Activated naive CD8-positive, alpha-beta T cell treated with anti-CD3 and anti-CD28 coated beads for 36 hours (primary cell): ENCODE data around the gene LGALS4. TPM values are rescaled to one million over a fixed set of nuclear protein-coding genes. Genes with fewer than 3 reads are reported as not detected.
"Not testable (repeated sequence)": the region's sequence is repeated elsewhere in the genome, so short reads cannot be mapped to it uniquely, and the experiment has no call there.

ENCODE experiments used
- DNase-seq: peaks from one replicate; pipeline ENCODE4 v3.0.0; 2021
- H3K27ac Mint-ChIP-seq: one replicate; pipeline ENCODE4 v1.8.0; 2022; ENCODE audit warnings: mild to moderate bottlenecking, moderate library complexity, mixed read lengths
- H3K27me3 Mint-ChIP-seq: one replicate; pipeline ENCODE4 v1.8.0; 2022; ENCODE audit warnings: mild to moderate bottlenecking, mixed read lengths
- H3K36me3 Mint-ChIP-seq: one replicate; pipeline ENCODE4 v1.8.0; 2021; ENCODE audit warnings: mild to moderate bottlenecking, mixed read lengths
- H3K4me1 Mint-ChIP-seq: one replicate; pipeline ENCODE4 v1.8.0; 2021; ENCODE audit warnings: mixed read lengths
- H3K4me3 Mint-ChIP-seq: one replicate; pipeline ENCODE4 v1.8.0; 2022; ENCODE audit warnings: mild to moderate bottlenecking, moderate library complexity, mixed read lengths
- H3K9me3 Mint-ChIP-seq: one replicate; pipeline ENCODE4 v1.8.0; 2022; ENCODE audit warnings: mixed read lengths
- total RNA-seq, 2 experiments: library from RNA; stranded (reverse); gene quantifications; one replicate each; pipeline ENCODE4 v1.2.3, GENCODE V29; 2021

LGALS4 gene
- total RNA-seq, 2 experiments from 2014 or later = 0.33 to 0.56 TPM

DNA sequence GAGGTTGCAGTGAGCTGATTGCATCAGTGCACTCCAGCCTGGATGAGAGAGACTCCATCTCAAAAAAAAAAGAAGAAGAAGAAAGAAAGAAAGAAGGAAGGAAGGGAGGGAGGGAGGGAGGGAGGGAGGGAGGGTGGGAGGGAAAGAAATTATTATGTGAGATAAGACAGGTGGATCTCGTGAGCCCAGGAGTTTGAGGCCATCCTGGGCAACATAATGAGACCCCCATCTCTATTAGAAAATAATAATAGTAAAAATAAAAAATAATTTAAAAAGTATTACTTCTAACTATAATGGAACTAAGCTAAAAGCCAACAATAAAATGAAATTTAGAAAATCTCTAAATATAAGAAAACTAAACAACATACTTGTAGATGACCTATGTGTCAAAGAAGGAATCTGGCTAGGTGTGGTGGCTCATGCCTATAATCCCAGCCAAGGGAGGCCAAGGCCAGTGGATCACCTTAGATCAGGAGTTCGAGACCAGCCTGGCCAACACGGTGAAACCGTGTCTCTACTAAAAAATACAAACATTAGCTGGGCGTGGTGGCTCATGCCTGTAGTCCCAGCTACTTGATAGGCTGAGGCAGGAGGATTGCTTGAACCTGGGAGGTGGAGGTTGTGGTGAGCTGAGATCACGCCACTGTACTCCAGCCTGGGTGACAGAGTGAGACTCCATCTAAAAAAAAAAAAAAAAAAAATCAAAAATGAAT lies 51.8 kb downstream of the LGALS4 start:
- not testable (repeated sequence) for H3K36me3 Mint-ChIP-seq, H3K4me1 Mint-ChIP-seq, H3K9me3 Mint-ChIP-seq, H3K27ac Mint-ChIP-seq, DNase-seq, H3K27me3 Mint-ChIP-seq, H3K4me3 Mint-ChIP-seq

DNA sequence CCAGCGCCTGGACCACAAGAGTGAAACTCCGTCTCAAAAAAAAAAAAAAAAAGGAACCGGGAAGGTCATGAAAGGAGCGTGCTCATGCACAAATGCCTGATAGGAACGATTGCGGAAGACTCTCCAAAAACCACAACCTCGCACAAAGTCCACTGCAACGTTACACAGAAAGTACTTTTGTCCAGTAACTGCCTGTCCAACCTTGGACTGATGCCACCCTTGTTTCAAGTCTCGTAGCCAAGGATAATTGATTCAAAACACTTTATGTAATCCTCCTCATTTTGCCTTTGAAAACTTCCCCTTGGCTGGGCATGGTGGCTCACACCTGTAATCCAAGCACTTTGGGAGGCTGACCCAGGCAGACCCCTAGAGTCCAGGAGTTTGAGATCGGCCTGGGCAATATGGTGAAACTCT lies 53.1 kb downstream of the LGALS4 start:
- H3K4me3 Mint-ChIP-seq = no peak overlapping the region
- H3K27me3 Mint-ChIP-seq = no peaks in the 10 kb centered on the region
- H3K9me3 Mint-ChIP-seq = peaks cover 2% of the 10 kb centered on the region
- H3K27ac Mint-ChIP-seq = no peak overlapping the region
- no peaks in the 10 kb centered on the region for H3K36me3 Mint-ChIP-seq
- H3K4me1 Mint-ChIP-seq = no peaks in the 10 kb centered on the region
- DNase-seq = no peak

DNA sequence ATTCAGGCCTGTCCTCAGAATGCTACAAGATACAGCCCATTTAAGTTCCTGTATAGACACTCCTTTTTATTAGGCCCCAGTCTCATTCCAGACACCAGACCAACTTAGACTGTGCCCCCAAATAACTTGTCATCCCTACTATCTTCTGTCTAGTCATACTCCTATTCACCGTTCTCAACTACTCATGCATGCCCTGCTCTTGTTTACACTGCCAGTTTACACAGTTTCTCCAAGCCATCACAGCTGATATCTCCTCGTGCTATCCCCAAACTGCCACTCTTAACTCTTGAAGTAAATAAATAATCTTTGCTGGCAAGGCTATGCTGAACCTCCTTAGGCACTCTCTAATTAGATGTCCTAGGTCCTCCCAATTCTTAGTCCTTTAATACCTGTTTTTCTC lies 58.5 kb downstream of the LGALS4 start:
- not testable (repeated sequence) for H3K27me3 Mint-ChIP-seq, DNase-seq, H3K27ac Mint-ChIP-seq, H3K4me1 Mint-ChIP-seq, H3K36me3 Mint-ChIP-seq, H3K9me3 Mint-ChIP-seq, H3K4me3 Mint-ChIP-seq

DNA sequence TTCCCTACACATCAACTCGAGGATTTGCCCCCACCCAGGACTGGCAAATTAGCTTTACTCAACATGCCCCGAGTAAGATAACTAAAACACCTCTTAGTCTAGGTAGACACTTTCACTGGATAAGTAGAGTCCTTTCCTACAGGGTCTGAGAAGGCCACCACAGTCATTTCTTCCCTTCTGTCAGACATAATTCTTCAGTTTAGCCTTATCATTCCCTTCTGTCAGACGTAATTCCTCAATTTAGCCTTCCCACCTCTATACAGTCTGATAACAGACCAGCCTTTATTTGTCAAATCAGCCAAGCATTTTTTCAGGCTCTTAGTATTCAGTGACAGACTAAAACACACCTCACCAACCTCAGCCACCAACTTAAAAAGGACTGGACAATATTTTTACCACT lies 59.0 kb downstream of the LGALS4 start:
- H3K4me3 Mint-ChIP-seq, H3K27ac Mint-ChIP-seq, H3K36me3 Mint-ChIP-seq, H3K27me3 Mint-ChIP-seq, H3K9me3 Mint-ChIP-seq, H3K4me1 Mint-ChIP-seq, DNase-seq: not testable (repeated sequence)

Other genes starting within 250 kb of the LGALS4 start
- gene MAP4K1, start 195.0 kb downstream of the LGALS4 start, total RNA-seq = 100 to 1,000 TPM; 169 TPM
- 100 to 1,000 TPM; 312 to 321 TPM for gene EIF3K, start 193.8 kb downstream of the LGALS4 start, total RNA-seq
- gene ACTN4, start 165.3 kb downstream of the LGALS4 start, total RNA-seq = 100 to 1,000 TPM; 160 to 171 TPM
- 1 to 10 TPM; 3.8 to 3.9 TPM for gene CAPN12, start 68.5 kb downstream of the LGALS4 start, total RNA-seq
- gene LGALS7, start 39.4 kb downstream of the LGALS4 start, total RNA-seq = not detected
- not detected for gene LGALS7B, start 23.7 kb downstream of the LGALS4 start, total RNA-seq
- gene ECH1, start 18.8 kb upstream of the LGALS4 start, total RNA-seq = 100 to 1,000 TPM; 103 to 107 TPM
- 100 to 1,000 TPM; 723 to 728 TPM for gene HNRNPL, start 37.0 kb upstream of the LGALS4 start, total RNA-seq
- 10 to 100 TPM; 74.0 to 75.0 TPM for gene RINL, start 65.3 kb upstream of the LGALS4 start, total RNA-seq
- gene SIRT2, start 86.7 kb upstream of the LGALS4 start, total RNA-seq = 10 to 100 TPM; 19.4 to 21.2 TPM
- 10 to 100 TPM; 85.7 to 86.2 TPM for gene NFKBIB, start 87.0 kb upstream of the LGALS4 start, total RNA-seq
- gene CCER2, start 99.2 kb upstream of the LGALS4 start, total RNA-seq = 1 to 10 TPM in 1 of 2 experiments, under 1 TPM in 1; 0.96 to 1.5 TPM
- gene SARS2, start 117.8 kb upstream of the LGALS4 start, total RNA-seq = 10 to 100 TPM; 39.8 to 43.2 TPM
- 100 to 1,000 TPM; 114 to 124 TPM for gene MRPS12, start 118.0 kb upstream of the LGALS4 start, total RNA-seq
- not detected for gene FBXO17, start 162.8 kb upstream of the LGALS4 start, total RNA-seq
- 1 to 10 TPM; 1.3 to 1.7 TPM for gene FBXO27, start 219.6 kb upstream of the LGALS4 start, total RNA-seq